CD4-positive, CD25-positive, alpha-beta regulatory T cell (primary cell): ENCODE results near the gene OPN1MW. TPM values are rescaled to one million over a fixed set of nuclear protein-coding genes. Genes with fewer than 3 reads are reported as not detected.
"Not testable (repeated sequence)": the region's sequence is repeated elsewhere in the genome, so short reads cannot be mapped to it uniquely, and the experiment has no call there.

ENCODE experiments used
- ATAC-seq, 2 donors: fragments of 150-1000 bp; cut with Tn5 transposase; one replicate each; pipeline ENCODE4 v1.10.0; 2021; ENCODE audit warnings: low read depth in 2 of 2, moderate number of reproducible peaks in 2 of 2, moderate library complexity in 1 of 2
- DNase-seq, 3 donors: peaks; one replicate each; pipeline versions ENCODE4 v3.0.0 to v3.0.0-alpha.2; 2012 to 2022; ENCODE audit warnings: mixed read lengths in 1 of 3
- H3K27ac ChIP-seq: one replicate; pipeline ENCODE4 v1.7.0; 2013; ENCODE audit warnings: mild to moderate bottlenecking, low read length; ENCODE audit not compliant: insufficient read depth, poor library complexity, severe bottlenecking
- H3K27me3 ChIP-seq: one replicate; pipeline ENCODE4 v1.7.0; 2013; ENCODE audit warnings: low read length; ENCODE audit not compliant: control insufficient read depth, insufficient read depth
- H3K36me3 ChIP-seq: one replicate; pipeline ENCODE4 v1.7.0; 2013; ENCODE audit warnings: mild to moderate bottlenecking, low read length, moderate library complexity; ENCODE audit not compliant: control insufficient read depth, insufficient read depth
- H3K4me1 ChIP-seq: 2 replicates; pipeline ENCODE4 v1.7.0; 2013; ENCODE audit warnings: mild to moderate bottlenecking, low read length; ENCODE audit not compliant: insufficient read depth, control insufficient read depth, poor library complexity, severe bottlenecking
- H3K4me3 ChIP-seq: one replicate; pipeline ENCODE4 v1.7.0; 2013; ENCODE audit warnings: low read depth, mild to moderate bottlenecking, low read length, moderate library complexity
- H3K9me3 ChIP-seq, 2 experiments: 1 replicate in 1 of 2; 2 replicates in 1 of 2; pipeline ENCODE4 v1.7.0; 2013; ENCODE audit warnings: low read length in 2 of 2, mild to moderate bottlenecking in 1 of 2, moderate library complexity in 1 of 2; ENCODE audit not compliant: control insufficient read depth in 2 of 2
- H3K27ac Mint-ChIP-seq, 3 donors: one replicate each; pipeline ENCODE4 v1.8.0; 2020 to 2022; ENCODE audit warnings: mild to moderate bottlenecking in 3 of 3, mixed read lengths in 3 of 3, moderate library complexity in 2 of 3
- H3K27me3 Mint-ChIP-seq: one replicate; pipeline ENCODE4 v1.8.0; 2022; ENCODE audit warnings: mild to moderate bottlenecking, mixed read lengths
- H3K36me3 Mint-ChIP-seq: one replicate; pipeline ENCODE4 v1.8.0; 2020; ENCODE audit warnings: mixed read lengths
- H3K4me1 Mint-ChIP-seq, 4 donors: one replicate each; pipeline ENCODE4 v1.8.0; 2020 to 2022; ENCODE audit warnings: mixed read lengths in 4 of 4, mild to moderate bottlenecking in 1 of 4
- H3K4me3 Mint-ChIP-seq, 4 donors: one replicate each; pipeline ENCODE4 v1.8.0; 2020 to 2022; ENCODE audit warnings: mild to moderate bottlenecking in 4 of 4, mixed read lengths in 4 of 4, moderate library complexity in 3 of 4
- H3K9me3 Mint-ChIP-seq, 7 donors: one replicate each; pipeline ENCODE4 v1.8.0; 2020 to 2022; ENCODE audit warnings: mixed read lengths in 7 of 7, mild to moderate bottlenecking in 3 of 7, moderate library complexity in 2 of 7
- polyA plus RNA-seq, 4 donors: library from polyadenylated mRNA; unstranded; fragments of 300-500 nt; fragmentation: Illumina TruSeq; gene quantifications; one replicate each; pipeline ENCODE4 v1.2.3, GENCODE V29; 2021
- total RNA-seq: library from RNA; stranded (reverse); gene quantifications from one replicate; pipeline ENCODE4 v1.2.3, GENCODE V29; 2022

OPN1MW gene
- total and polyA plus RNA-seq, 5 donors from 2014 or later: not detected

DNA sequence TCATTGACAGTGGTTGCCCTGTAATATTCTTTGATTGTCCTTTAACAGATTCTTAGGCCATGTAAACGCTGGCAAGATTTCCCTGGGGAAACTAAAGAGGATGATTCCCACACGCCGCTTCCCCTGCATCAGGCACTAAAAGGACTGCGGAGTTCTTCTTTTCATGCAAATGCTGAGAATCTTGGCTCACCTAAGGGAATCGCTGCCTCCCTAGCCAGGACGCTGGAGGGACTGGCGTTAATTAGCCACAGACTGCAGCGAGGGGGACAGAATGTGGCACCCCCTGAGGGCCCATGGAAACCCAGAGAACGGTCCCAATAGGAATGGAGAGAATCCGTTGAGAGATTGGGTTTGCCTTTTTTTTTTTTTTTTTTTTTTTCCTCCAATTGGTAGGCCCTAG is 29.1 kb downstream of the OPN1MW start:
- H3K27ac ChIP-seq, H3K4me1 Mint-ChIP-seq, H3K4me3 Mint-ChIP-seq, H3K9me3 Mint-ChIP-seq, H3K4me3 ChIP-seq, H3K27me3 Mint-ChIP-seq, H3K27me3 ChIP-seq, DNase-seq, H3K36me3 Mint-ChIP-seq, ATAC-seq, H3K9me3 ChIP-seq, H3K36me3 ChIP-seq, H3K4me1 ChIP-seq, H3K27ac Mint-ChIP-seq: not testable (repeated sequence)

DNA sequence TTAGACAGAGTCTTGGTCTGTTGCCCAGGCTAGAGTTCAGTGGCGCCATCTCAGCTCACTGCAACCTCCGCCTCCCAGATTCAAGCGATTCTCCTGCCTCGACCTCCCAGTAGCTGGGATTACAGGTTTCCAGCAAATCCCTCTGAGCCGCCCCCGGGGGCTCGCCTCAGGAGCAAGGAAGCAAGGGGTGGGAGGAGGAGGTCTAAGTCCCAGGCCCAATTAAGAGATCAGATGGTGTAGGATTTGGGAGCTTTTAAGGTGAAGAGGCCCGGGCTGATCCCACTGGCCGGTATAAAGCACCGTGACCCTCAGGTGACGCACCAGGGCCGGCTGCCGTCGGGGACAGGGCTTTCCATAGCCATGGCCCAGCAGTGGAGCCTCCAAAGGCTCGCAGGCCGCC is 37.1 kb downstream of the OPN1MW start, which contains the start of gene OPN1MW2:
TSS of gene OPN1MW2 (plus strand) at position 301 of the 400 bp plus-strand sequence. CDS start at position 361, 60 bp downstream.
- H3K4me1 Mint-ChIP-seq, DNase-seq, H3K4me3 ChIP-seq, H3K36me3 ChIP-seq, H3K9me3 Mint-ChIP-seq, H3K4me3 Mint-ChIP-seq, H3K36me3 Mint-ChIP-seq, ATAC-seq, H3K27me3 Mint-ChIP-seq, H3K4me1 ChIP-seq, H3K27ac Mint-ChIP-seq, H3K27ac ChIP-seq, H3K9me3 ChIP-seq, H3K27me3 ChIP-seq: not testable (repeated sequence)

DNA sequence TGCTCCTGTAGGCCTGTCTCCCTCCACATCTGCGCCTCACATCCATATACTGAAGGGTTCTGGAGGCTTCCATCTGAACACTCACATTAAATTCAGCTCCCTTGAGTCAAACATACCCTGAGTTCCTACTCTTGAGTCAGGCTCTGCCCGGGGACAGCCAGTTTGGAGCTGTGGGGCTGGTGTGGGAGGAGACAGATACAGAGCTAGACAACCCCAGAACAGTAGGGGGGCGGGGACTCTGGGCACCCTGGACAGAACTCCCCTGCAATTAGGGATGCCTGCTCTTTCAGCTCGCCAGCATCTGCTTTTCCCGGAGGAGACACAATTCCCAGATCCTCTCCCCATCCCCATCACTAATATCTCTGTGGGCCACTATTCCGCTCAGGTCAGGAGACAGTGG is 42.9 kb downstream of the OPN1MW start:
- not testable (repeated sequence) for H3K36me3 Mint-ChIP-seq, H3K27me3 Mint-ChIP-seq, H3K4me3 ChIP-seq, H3K27me3 ChIP-seq, H3K4me1 Mint-ChIP-seq, H3K4me3 Mint-ChIP-seq, H3K9me3 Mint-ChIP-seq, H3K36me3 ChIP-seq, H3K27ac ChIP-seq, H3K4me1 ChIP-seq, DNase-seq, H3K9me3 ChIP-seq, H3K27ac Mint-ChIP-seq, ATAC-seq

DNA sequence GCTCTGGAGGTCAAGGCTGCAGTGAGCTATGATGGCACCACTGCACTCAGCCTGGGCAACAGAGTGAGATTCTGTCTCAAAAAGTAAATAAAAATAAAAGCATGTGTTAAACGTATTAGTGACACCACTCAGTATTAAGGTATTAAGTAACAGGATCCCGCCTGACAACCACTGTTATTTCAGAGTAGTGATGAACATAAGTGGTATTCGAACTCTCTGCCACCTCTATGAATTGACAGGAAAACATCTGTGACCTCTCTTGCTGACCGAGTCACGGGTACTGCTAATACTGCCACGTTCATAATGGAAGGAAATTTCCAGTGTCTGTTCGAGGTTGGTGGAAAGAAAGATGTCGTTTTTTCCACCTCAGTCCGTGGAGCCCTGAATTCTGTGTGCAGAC is 44.3 kb downstream of the OPN1MW start:
- not testable (repeated sequence) for H3K4me3 ChIP-seq, H3K27ac Mint-ChIP-seq, DNase-seq, H3K4me3 Mint-ChIP-seq, H3K4me1 ChIP-seq, H3K4me1 Mint-ChIP-seq, ATAC-seq, H3K27ac ChIP-seq, H3K36me3 Mint-ChIP-seq, H3K27me3 ChIP-seq, H3K27me3 Mint-ChIP-seq, H3K9me3 ChIP-seq, H3K9me3 Mint-ChIP-seq, H3K36me3 ChIP-seq

DNA sequence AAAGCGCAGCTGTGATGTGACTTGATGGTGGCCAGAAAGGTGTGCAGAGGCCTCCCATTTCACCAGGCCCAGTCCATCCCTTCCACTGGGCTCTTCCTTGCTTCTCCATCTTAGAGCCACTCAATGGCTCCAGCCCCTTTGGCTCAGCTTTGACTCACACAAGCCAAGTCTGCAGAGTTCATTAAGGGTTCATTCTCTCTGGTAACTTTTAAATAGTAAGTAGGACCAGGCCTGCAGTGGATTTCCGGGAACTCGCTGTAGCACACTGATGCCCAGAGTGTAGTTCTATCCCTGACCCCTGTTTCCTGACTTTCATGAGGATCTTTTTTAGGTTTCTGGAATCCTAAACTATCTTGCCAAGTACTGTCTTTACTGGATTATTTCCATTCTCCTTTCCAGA is 49.0 kb downstream of the OPN1MW start:
- not testable (repeated sequence) for H3K4me1 Mint-ChIP-seq, H3K27me3 ChIP-seq, H3K4me1 ChIP-seq, H3K4me3 Mint-ChIP-seq, H3K27me3 Mint-ChIP-seq, DNase-seq, H3K4me3 ChIP-seq, H3K27ac Mint-ChIP-seq, H3K27ac ChIP-seq, H3K36me3 ChIP-seq, H3K9me3 Mint-ChIP-seq, ATAC-seq, H3K36me3 Mint-ChIP-seq, H3K9me3 ChIP-seq

DNA sequence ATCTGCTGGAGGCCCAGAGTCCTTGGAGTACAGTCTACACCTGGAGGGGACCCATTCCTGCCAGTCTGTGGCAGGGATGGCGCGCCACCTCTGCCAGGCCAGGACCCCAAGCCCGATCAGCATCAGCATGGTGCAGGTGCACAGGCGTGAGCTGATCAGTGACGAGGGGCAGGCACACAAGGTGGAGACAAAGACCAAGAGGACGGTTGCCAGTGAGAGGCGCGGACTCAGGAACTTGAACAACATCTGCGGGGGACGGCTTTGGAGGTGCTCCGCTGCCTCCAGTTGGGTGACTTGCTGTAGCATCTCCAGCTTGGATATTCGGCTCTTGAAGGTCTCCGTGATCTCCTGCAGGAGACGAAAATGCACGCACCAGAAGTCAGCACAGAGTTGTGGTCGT is 51.2 kb downstream of the OPN1MW start:
- H3K27me3 ChIP-seq, H3K4me1 Mint-ChIP-seq, DNase-seq, H3K9me3 ChIP-seq, H3K36me3 ChIP-seq, H3K27ac Mint-ChIP-seq, H3K4me1 ChIP-seq, H3K9me3 Mint-ChIP-seq, ATAC-seq, H3K4me3 ChIP-seq, H3K36me3 Mint-ChIP-seq, H3K27ac ChIP-seq, H3K27me3 Mint-ChIP-seq, H3K4me3 Mint-ChIP-seq: not testable (repeated sequence)

DNA sequence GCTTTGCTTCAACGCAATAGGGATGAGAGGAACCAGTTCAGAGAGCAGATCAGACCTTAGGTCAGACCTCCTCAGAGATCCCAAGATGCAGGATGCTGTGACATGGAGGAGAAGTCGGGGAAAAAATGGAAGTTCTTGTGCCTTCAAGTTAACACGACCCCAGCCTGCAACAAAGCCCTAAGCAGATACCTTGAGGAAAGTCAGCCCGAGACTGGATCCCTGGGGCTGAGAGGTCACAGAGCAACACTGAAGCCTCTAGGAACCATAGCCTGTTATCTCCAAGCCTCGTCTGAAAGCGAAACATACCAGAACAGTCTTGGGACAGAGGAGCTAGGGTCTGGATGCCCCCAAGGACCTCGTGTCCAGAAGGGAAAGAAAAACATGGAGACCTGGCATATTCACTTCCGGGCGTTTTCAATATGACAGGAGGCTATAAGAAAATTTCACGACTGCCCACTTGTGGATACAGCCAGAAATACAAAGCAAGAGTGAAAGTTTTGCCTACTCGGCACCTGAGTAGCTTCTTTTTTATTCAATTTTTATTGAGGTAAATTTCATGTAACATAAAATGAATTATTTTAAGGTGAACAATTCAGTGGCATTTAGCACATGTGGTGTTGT is 56.7 kb downstream of the OPN1MW start:
- H3K4me1 Mint-ChIP-seq, H3K27ac Mint-ChIP-seq, H3K27ac ChIP-seq, H3K36me3 ChIP-seq, H3K4me3 Mint-ChIP-seq, H3K27me3 ChIP-seq, H3K9me3 ChIP-seq, H3K4me1 ChIP-seq, H3K36me3 Mint-ChIP-seq, DNase-seq, H3K9me3 Mint-ChIP-seq, H3K4me3 ChIP-seq, H3K27me3 Mint-ChIP-seq, ATAC-seq: not testable (repeated sequence)

DNA sequence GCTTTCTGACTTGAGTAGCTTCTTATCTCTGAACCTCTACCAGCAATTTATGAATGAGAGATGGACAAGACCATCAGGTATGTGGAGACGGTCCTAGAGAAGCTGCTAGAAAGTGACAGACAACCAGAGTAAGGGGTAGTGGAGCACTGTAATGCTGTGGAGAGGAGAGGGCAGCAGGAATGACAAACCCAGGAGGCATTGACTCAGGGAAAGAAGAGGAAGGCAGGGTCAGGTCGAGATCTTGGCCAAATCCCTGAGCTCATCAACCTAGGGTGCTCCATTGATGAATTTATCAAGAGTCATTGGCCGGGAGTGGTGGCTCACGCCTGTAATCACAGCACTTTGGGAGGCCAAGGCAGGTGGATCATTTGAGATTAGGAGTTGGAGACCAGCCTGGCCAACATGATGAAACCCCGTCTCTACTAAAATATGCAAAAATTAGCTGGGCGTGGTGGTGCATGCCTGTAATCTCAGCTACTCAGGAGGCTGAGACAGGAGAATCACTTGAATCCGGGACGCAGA is 57.6 kb downstream of the OPN1MW start:
- not testable (repeated sequence) for H3K27ac ChIP-seq, H3K27me3 ChIP-seq, H3K27me3 Mint-ChIP-seq, H3K36me3 Mint-ChIP-seq, H3K9me3 ChIP-seq, ATAC-seq, H3K9me3 Mint-ChIP-seq, H3K4me1 ChIP-seq, DNase-seq, H3K4me1 Mint-ChIP-seq, H3K4me3 ChIP-seq, H3K27ac Mint-ChIP-seq, H3K36me3 ChIP-seq
- peak overlapping the region in 1 of 4 donors; percentile 10 for H3K4me3 Mint-ChIP-seq
